ENCODE measurements around the gene EIF4A3. TPM values are rescaled to one million over a fixed set of nuclear protein-coding genes. Genes with fewer than 3 reads are reported as not detected.

The EIF4A3 gene
- polyA plus RNA-seq, 1 donor (not counting 4 experiments of a cell fraction or from before 2014, with no cell fraction given), result 143 TPM

- H3K4me1 ChIP-seq (ENCODE audit: control insufficient read depth, extremely low read depth, insufficient read depth, low read length), result peaks cover 3% of the 10 kb centered on the region
- H3K9me1 ChIP-seq (ENCODE audit: control insufficient read depth, extremely low read depth, insufficient read depth, low read length), result no peaks in the 10 kb centered on the region
- H3K9me3 ChIP-seq (ENCODE audit: control insufficient read depth, low read depth, low read length), result no peaks in the 10 kb centered on the region
- H3K36me3 ChIP-seq (ENCODE audit: control insufficient read depth in 2 of 2, extremely low read depth in 1 of 2, insufficient read depth in 2 of 2, low read length in 2 of 2), result peaks cover 16 to 28% of the 10 kb centered on the region in 2 experiments
- no peaks in the 10 kb centered on the region for H3K79me2 ChIP-seq (ENCODE audit: control insufficient read depth, insufficient read depth, low read length)
- H3K27ac ChIP-seq (ENCODE audit: control insufficient read depth, insufficient read depth, low read length), result no peak overlapping the region
- TF ChIP-seq EZH2 (IDR thresholded peaks at IDR 0.05; ENCODE audit: low read length), result no peak
- no peak for TF ChIP-seq CTCF (optimal IDR thresholded peaks at IDR 0.05 in 1 of 3, IDR thresholded peaks at IDR 0.05 in 1 of 3, conservative IDR thresholded peaks at IDR 0.05 in 1 of 3; ENCODE audit: extremely low read depth in 1 of 3, insufficient read depth in 2 of 3, low read length in 3 of 3)
- FAIRE-seq, result no peak
- DNase-seq (ENCODE audit: low read depth, low spot score), result no peak
- dilution Hi-C loops (cut with MboI; ENCODE audit: extremely low pct_ligation_motif_present, low sequenced_read_pairs), result no loop called here
- no peak overlapping the region for H3K9ac ChIP-seq (ENCODE audit: control insufficient read depth, extremely low read depth, insufficient read depth, low read length)
- no peak overlapping the region for H2AFZ ChIP-seq (ENCODE audit: control insufficient read depth, low read length)
- H3K27me3 ChIP-seq (ENCODE audit: control insufficient read depth, extremely low read depth, insufficient read depth, low read length), result no peaks in the 10 kb centered on the region
- no peak overlapping the region for H3K4me3 ChIP-seq (ENCODE audit: control insufficient read depth in 2 of 3, extremely low read depth in 1 of 3, insufficient read depth in 2 of 3, low read depth in 1 of 3, low read length in 3 of 3)
- no peaks in the 10 kb centered on the region for H4K20me1 ChIP-seq (ENCODE audit: control insufficient read depth, extremely low read depth, insufficient read depth, low read length)
- no peak overlapping the region for H3K4me2 ChIP-seq (ENCODE audit: control insufficient read depth, extremely low read depth, insufficient read depth, low read depth, low read length)
Measured at GRCh38 chr17:80132906-80133625, 13.9 kb downstream of the EIF4A3 start.

- Histone ChIP-seq H3K9me1 (ENCODE audit: control insufficient read depth, extremely low read depth, insufficient read depth, low read length) (no peaks in the 10 kb centered on the region), H4K20me1 (ENCODE audit: control insufficient read depth, extremely low read depth, insufficient read depth, low read length) (no peaks in the 10 kb centered on the region), H3K9me3 (ENCODE audit: control insufficient read depth, low read depth, low read length) (no peaks in the 10 kb centered on the region), H3K4me1 (ENCODE audit: control insufficient read depth, extremely low read depth, insufficient read depth, low read length) (peaks cover 3% of the 10 kb centered on the region), H3K9ac (ENCODE audit: control insufficient read depth, extremely low read depth, insufficient read depth, low read length) (no peak overlapping the region), H3K4me3 (ENCODE audit: control insufficient read depth in 2 of 3, extremely low read depth in 1 of 3, insufficient read depth in 2 of 3, low read depth in 1 of 3, low read length in 3 of 3) (no peak overlapping the region), H3K4me2 (ENCODE audit: control insufficient read depth, extremely low read depth, insufficient read depth, low read depth, low read length) (no peak overlapping the region), H3K27me3 (ENCODE audit: control insufficient read depth, extremely low read depth, insufficient read depth, low read length) (no peaks in the 10 kb centered on the region), H3K36me3 (ENCODE audit: control insufficient read depth in 2 of 2, extremely low read depth in 1 of 2, insufficient read depth in 2 of 2, low read length in 2 of 2) (peaks cover 3 to 17% of the 10 kb centered on the region in 2 experiments), H2AFZ (ENCODE audit: control insufficient read depth, low read length) (no peak overlapping the region), H3K27ac (ENCODE audit: control insufficient read depth, insufficient read depth, low read length) (no peak overlapping the region), H3K79me2 (ENCODE audit: control insufficient read depth, insufficient read depth, low read length) (no peaks in the 10 kb centered on the region)
- no peak for DNase-seq (ENCODE audit: low read depth, low spot score)
- dilution Hi-C loops (cut with MboI; ENCODE audit: extremely low pct_ligation_motif_present, low sequenced_read_pairs), result no loop called here
- TF ChIP-seq CTCF (optimal IDR thresholded peaks at IDR 0.05 in 1 of 3, IDR thresholded peaks at IDR 0.05 in 1 of 3, conservative IDR thresholded peaks at IDR 0.05 in 1 of 3; ENCODE audit: extremely low read depth in 1 of 3, insufficient read depth in 2 of 3, low read length in 3 of 3), result no peak
- TF ChIP-seq EZH2 (IDR thresholded peaks at IDR 0.05; ENCODE audit: low read length), result no peak
- no peak for FAIRE-seq
Measured at GRCh38 chr17:80130992-80131391, 15.9 kb downstream of the EIF4A3 start.

Data from keratinocyte (primary cell).